ENCODE data around the gene CHST15. TPM values are rescaled to one million over a fixed set of nuclear protein-coding genes. Genes with fewer than 3 reads are reported as not detected.
A peak's percentile ranks its signal among the peaks of the same experiment; 100 is the strongest.

CHST15 gene
- total and polyA plus RNA-seq, 2 of the 13 experiments (the other 11 are each of a cell fraction or from before 2014, with no cell fraction given) = 1.4 to 94.7 TPM

GRCh38 chr10:123995082-123995460 is 98.3 kb downstream of the CHST15 start (continued):
- TF ChIP-seq TBX2 (CRISPR knock-in tag; IDR thresholded peaks at IDR 0.05; ENCODE audit: borderline replicate concordance) (no peak), KDM1A (CRISPR knock-in tag; IDR thresholded peaks at IDR 0.05) (0 out of 2 replicates have a peak, but pooled peaks have one; percentile 40), GZF1 (CRISPR knock-in tag; IDR thresholded peaks at IDR 0.05) (0 out of 2 replicates have a peak, but pooled peaks have one; percentile 54)

GRCh38 chr10:123994417-123995081 is 98.8 kb downstream of the CHST15 start:
- Histone ChIP-seq H3K27me3 (ENCODE audit: control insufficient read depth in 1 of 2, insufficient read depth in 2 of 2, low read length in 2 of 2) (peaks cover 3 to 9% of the 10 kb centered on the region in 2 experiments; a peak in 3 of 5 replicates), H3K4me1 (ENCODE audit: insufficient read depth, low read length) (peaks cover 41% of the 10 kb centered on the region), H4K20me1 (ENCODE audit: insufficient read depth, low read length) (no peaks in the 10 kb centered on the region), H3K9ac (ENCODE audit: insufficient read depth, low read depth, low read length) (no peak overlapping the region; the same call in 1 of the 2 replicates), H3K4me3 (replicated peaks in 1 of 3; ENCODE audit: insufficient read depth in 1 of 3, low read depth in 2 of 3, low read length in 3 of 3) (peak overlapping the region in 1 of 3 experiments; percentile 54; a peak in 2 of 6 replicates), H3K27ac (ENCODE audit: extremely low read length, insufficient read depth, low read length) (no peak overlapping the region), H3K9me3 (ENCODE audit: low read length) (no peaks in the 10 kb centered on the region), H3K79me2 (ENCODE audit: insufficient read depth, low read length) (no peaks in the 10 kb centered on the region), H2AFZ (ENCODE audit: low read length) (no peak overlapping the region), H3K4me2 (ENCODE audit: low read depth, low read length) (peak overlapping the region; percentile 74), H3K36me3 (replicated peaks in 1 of 2; ENCODE audit: control insufficient read depth in 1 of 2, insufficient read depth in 2 of 2, low read length in 2 of 2) (no peaks in the 10 kb centered on the region)
- intact Hi-C loops (cut with micrococcal nuclease; ENCODE audit: unreplicated experiment) = loop anchor here (1.0 to 10.0 kb wide), 4 partner anchors 160 to 395 kb away; no protein-coding TSS in a partner anchor
- WGBS (ENCODE audit: low lambda C conversion rate) = 5% methylated on average over 12 of the region's 30 CpGs
- CTCF ChIA-PET (ENCODE audit: low intra/inter-chr PET ratio, low total read pairs) = interaction anchor here (1.6 to 2.8 kb wide), 2 partner anchors 395 to 409 kb away, joined by 8 to 35 read pairs; no protein-coding TSS in a partner anchor
- DNase-seq (ENCODE audit: low spot score) (peak; percentile 56), FAIRE-seq (no peak), ATAC-seq (peak; percentile 73)
- POLR2A ChIA-PET = interaction anchor here (1.3 kb wide), 1 partner anchor 395 kb away, joined by 6 read pairs; no protein-coding TSS in a partner anchor
- no TSS peak for BruUV-seq (replicated peaks)
- in situ Hi-C loops (cut with HindIII; ENCODE audit: extremely low pct_ligation_motif_present, low pct_unique_long_range_greater_than_20kb) = loop anchor here (5.0 to 25.0 kb wide), 3 partner anchors 98 to 393 kb away; partner anchors contain the start of gene CHST15
- TF ChIP-seq, protein P1, sequence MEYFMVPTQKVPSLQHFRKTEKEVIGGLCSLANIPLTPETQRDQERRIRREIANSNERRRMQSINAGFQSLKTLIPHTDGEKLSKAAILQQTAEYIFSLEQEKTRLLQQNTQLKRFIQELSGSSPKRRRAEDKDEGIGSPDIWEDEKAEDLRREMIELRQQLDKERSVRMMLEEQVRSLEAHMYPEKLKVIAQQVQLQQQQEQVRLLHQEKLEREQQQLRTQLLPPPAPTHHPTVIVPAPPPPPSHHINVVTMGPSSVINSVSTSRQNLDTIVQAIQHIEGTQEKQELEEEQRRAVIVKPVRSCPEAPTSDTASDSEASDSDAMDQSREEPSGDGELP (IDR thresholded peaks at IDR 0.05; ENCODE audit: borderline replicate concordance, low read depth) = 0 out of 2 replicates have a peak, but pooled peaks have one; percentile 19
- TF ChIP-seq, protein P2, sequence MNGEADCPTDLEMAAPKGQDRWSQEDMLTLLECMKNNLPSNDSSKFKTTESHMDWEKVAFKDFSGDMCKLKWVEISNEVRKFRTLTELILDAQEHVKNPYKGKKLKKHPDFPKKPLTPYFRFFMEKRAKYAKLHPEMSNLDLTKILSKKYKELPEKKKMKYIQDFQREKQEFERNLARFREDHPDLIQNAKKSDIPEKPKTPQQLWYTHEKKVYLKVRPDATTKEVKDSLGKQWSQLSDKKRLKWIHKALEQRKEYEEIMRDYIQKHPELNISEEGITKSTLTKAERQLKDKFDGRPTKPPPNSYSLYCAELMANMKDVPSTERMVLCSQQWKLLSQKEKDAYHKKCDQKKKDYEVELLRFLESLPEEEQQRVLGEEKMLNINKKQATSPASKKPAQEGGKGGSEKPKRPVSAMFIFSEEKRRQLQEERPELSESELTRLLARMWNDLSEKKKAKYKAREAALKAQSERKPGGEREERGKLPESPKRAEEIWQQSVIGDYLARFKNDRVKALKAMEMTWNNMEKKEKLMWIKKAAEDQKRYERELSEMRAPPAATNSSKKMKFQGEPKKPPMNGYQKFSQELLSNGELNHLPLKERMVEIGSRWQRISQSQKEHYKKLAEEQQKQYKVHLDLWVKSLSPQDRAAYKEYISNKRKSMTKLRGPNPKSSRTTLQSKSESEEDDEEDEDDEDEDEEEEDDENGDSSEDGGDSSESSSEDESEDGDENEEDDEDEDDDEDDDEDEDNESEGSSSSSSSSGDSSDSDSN (CRISPR knock-in tag; IDR thresholded peaks at IDR 0.05) = peak; percentile 20; the same call in 1 of the 2 replicates
- no peak for TF ChIP-seq NFIB (CRISPR knock-in tag; IDR thresholded peaks at IDR 0.05; ENCODE audit: borderline replicate concordance)
- no peak for TF ChIP-seq ZNF530 (CRISPR knock-in tag; IDR thresholded peaks at IDR 0.05; ENCODE audit: low read depth)
- peak; percentile 55 for TF ChIP-seq MAX (IDR thresholded peaks at IDR 0.05)
- TF ChIP-seq CEBPB (IDR thresholded peaks at IDR 0.05; ENCODE audit: borderline replicate concordance, low read depth, low read length) = no peak
- TF ChIP-seq SRSF1 (optimal IDR thresholded peaks at IDR 0.05; ENCODE audit: low read depth, low read length) = peak; percentile 25
- TF ChIP-seq XRCC5 (optimal IDR thresholded peaks at IDR 0.05; ENCODE audit: low read length) = peak; percentile 88
- peak; percentile 23; the same call in 1 of the 2 replicates for TF ChIP-seq BRD4 (CRISPR knock-in tag; IDR thresholded peaks at IDR 0.05)
- TF ChIP-seq, protein P3, sequence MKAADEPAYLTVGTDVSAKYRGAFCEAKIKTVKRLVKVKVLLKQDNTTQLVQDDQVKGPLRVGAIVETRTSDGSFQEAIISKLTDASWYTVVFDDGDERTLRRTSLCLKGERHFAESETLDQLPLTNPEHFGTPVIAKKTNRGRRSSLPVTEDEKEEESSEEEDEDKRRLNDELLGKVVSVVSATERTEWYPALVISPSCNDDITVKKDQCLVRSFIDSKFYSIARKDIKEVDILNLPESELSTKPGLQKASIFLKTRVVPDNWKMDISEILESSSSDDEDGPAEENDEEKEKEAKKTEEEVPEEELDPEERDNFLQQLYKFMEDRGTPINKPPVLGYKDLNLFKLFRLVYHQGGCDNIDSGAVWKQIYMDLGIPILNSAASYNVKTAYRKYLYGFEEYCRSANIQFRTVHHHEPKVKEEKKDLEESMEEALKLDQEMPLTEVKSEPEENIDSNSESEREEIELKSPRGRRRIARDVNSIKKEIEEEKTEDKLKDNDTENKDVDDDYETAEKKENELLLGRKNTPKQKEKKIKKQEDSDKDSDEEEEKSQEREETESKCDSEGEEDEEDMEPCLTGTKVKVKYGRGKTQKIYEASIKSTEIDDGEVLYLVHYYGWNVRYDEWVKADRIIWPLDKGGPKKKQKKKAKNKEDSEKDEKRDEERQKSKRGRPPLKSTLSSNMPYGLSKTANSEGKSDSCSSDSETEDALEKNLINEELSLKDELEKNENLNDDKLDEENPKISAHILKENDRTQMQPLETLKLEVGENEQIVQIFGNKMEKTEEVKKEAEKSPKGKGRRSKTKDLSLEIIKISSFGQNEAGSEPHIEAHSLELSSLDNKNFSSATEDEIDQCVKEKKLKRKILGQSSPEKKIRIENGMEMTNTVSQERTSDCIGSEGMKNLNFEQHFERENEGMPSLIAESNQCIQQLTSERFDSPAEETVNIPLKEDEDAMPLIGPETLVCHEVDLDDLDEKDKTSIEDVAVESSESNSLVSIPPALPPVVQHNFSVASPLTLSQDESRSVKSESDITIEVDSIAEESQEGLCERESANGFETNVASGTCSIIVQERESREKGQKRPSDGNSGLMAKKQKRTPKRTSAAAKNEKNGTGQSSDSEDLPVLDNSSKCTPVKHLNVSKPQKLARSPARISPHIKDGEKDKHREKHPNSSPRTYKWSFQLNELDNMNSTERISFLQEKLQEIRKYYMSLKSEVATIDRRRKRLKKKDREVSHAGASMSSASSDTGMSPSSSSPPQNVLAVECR (CRISPR knock-in tag; IDR thresholded peaks at IDR 0.05; ENCODE audit: borderline replicate concordance) = peak; percentile 38; the same call in 1 of the 2 replicates

All from HepG2 (cell line).